OCI-LY1 (cell line): ENCODE data around the gene EXOC6.

Experiments
- H2AFZ ChIP-seq: fragments of 200-600 bp; sonication (generic), shearing (Covaris generic); 2 replicates; pipeline ENCODE4 v1.6.0; 2014; ENCODE audit warnings: antibody characterized with exemption, mild to moderate bottlenecking, low read length
- H3F3A ChIP-seq: fragments of 200-600 bp; sonication (generic), shearing (Covaris generic); 2 replicates; pipeline ENCODE4 v1.6.0; 2014; ENCODE audit warnings: mild to moderate bottlenecking, antibody characterized with exemption, low read length, moderate library complexity; ENCODE audit not compliant: insufficient read depth
- H3K27ac ChIP-seq: fragments of 200-600 bp; sonication (generic); 2 replicates; pipeline ENCODE4 v1.5.1; 2014; ENCODE audit warnings: low read length, mixed run types, mild to moderate bottlenecking, low read depth; ENCODE audit not compliant: poor library complexity, severe bottlenecking
- H3K27me3 ChIP-seq: fragments of 200-600 bp; sonication (generic); 2 replicates; pipeline ENCODE4 v1.6.0; 2014; ENCODE audit warnings: antibody characterized with exemption, mild to moderate bottlenecking, low read length, moderate library complexity; ENCODE audit not compliant: insufficient read depth
- H3K36me3 ChIP-seq: fragments of 200-600 bp; sonication (generic); 2 replicates; pipeline ENCODE4 v1.6.1; 2014; ENCODE audit warnings: mild to moderate bottlenecking, antibody characterized with exemption, low read length, moderate library complexity, mixed read lengths; ENCODE audit not compliant: insufficient read depth
- H3K4me1 ChIP-seq: fragments of 200-600 bp; sonication (generic); 2 replicates; pipeline ENCODE4 v1.5.1; 2014; ENCODE audit warnings: mild to moderate bottlenecking, low read length, moderate library complexity; ENCODE audit not compliant: insufficient read depth, severe bottlenecking
- H3K4me2 ChIP-seq: fragments of 200-600 bp; sonication (generic), shearing (Covaris generic); 2 replicates; pipeline ENCODE4 v1.6.1; 2014; ENCODE audit warnings: low read length
- H3K4me3 ChIP-seq: fragments of 200-600 bp; sonication (generic); 2 replicates; pipeline ENCODE4 v1.5.1; 2014; ENCODE audit warnings: low read length, low read depth, mild to moderate bottlenecking, mixed read lengths; ENCODE audit not compliant: poor library complexity, severe bottlenecking
- H3K79me2 ChIP-seq: fragments of 200-600 bp; shearing (Covaris generic); 2 replicates; pipeline ENCODE4 v1.6.1; 2016; ENCODE audit warnings: mixed run types, low read length, mixed read lengths; ENCODE audit not compliant: insufficient read depth
- H3K9ac ChIP-seq: fragments of 200-600 bp; sonication (generic), shearing (Covaris generic); 2 replicates; pipeline ENCODE4 v1.6.1; 2014; ENCODE audit warnings: mild to moderate bottlenecking, low read length, mixed read lengths
- H3K9me2 ChIP-seq: fragments of 200-600 bp; sonication (generic), shearing (Covaris generic); 2 replicates; pipeline ENCODE4 v1.6.1; 2014; ENCODE audit warnings: low read depth, mild to moderate bottlenecking, low read length, mixed read lengths
- H3K9me3 ChIP-seq: fragments of 200-600 bp; shearing (Covaris generic); 2 replicates; pipeline ENCODE4 v1.6.1; 2014; ENCODE audit warnings: low read length, mixed read lengths
- H4K20me1 ChIP-seq: fragments of 200-600 bp; sonication (generic), shearing (Covaris generic); 2 replicates; pipeline ENCODE4 v1.6.0; 2016; ENCODE audit warnings: mild to moderate bottlenecking, low read length; ENCODE audit not compliant: insufficient read depth
- EZH2 ChIP-seq: fragments of 200-600 bp; sonication (generic), shearing (Covaris generic); IDR thresholded peaks from 2 replicates; pipeline ENCODE4 v1.8.0; 2017; ENCODE audit warnings: borderline replicate concordance, mixed run types, mild to moderate bottlenecking, antibody characterized with exemption, low read length, moderate library complexity, mixed read lengths
- TF ChIP-seq, protein P1 (sequence below): fragments of 200-600 bp; sonication (generic), shearing (Covaris generic); IDR thresholded peaks from 2 replicates; pipeline ENCODE4 v1.5.1; 2017; ENCODE audit warnings: mild to moderate bottlenecking, antibody characterized with exemption, low read length, moderate library complexity, mixed read lengths

The EXOC6 gene

DNA sequence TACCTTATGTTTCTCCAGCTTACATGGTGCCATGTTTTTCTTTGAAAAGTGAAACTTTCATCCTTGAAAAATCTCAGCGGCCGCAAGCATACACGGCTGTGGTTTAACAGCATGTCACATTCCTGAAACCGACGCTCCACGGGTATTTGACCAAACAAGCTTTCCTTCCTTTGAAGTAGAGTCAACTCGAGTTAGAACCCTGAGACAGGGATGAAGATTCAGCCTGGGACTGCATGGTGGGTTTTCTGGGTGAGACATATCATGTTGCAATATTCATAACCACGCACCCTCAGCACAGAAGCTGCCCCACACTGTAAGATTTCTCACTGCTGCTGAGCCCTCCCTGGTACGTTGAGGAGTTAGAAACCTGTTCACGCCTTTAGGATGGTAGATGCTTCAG is 233.5 kb downstream of the EXOC6 start:
- Histone ChIP-seq H3K4me1 (no peaks in the 10 kb centered on the region), H2AFZ (no peak overlapping the region), H3F3A (no peaks in the 10 kb centered on the region), H3K27me3 (no peaks in the 10 kb centered on the region), H3K36me3 (no peaks in the 10 kb centered on the region), H3K9me2 (no peaks in the 10 kb centered on the region), H3K4me2 (no peak overlapping the region), H4K20me1 (no peaks in the 10 kb centered on the region), H3K9ac (no peak overlapping the region), H3K4me3 (no peak overlapping the region), H3K79me2 (no peaks in the 10 kb centered on the region), H3K27ac (no peak overlapping the region), H3K9me3 (no peaks in the 10 kb centered on the region)
- TF ChIP-seq, protein P1, sequence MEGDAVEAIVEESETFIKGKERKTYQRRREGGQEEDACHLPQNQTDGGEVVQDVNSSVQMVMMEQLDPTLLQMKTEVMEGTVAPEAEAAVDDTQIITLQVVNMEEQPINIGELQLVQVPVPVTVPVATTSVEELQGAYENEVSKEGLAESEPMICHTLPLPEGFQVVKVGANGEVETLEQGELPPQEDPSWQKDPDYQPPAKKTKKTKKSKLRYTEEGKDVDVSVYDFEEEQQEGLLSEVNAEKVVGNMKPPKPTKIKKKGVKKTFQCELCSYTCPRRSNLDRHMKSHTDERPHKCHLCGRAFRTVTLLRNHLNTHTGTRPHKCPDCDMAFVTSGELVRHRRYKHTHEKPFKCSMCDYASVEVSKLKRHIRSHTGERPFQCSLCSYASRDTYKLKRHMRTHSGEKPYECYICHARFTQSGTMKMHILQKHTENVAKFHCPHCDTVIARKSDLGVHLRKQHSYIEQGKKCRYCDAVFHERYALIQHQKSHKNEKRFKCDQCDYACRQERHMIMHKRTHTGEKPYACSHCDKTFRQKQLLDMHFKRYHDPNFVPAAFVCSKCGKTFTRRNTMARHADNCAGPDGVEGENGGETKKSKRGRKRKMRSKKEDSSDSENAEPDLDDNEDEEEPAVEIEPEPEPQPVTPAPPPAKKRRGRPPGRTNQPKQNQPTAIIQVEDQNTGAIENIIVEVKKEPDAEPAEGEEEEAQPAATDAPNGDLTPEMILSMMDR = no peak
- no peak for TF ChIP-seq EZH2

DNA sequence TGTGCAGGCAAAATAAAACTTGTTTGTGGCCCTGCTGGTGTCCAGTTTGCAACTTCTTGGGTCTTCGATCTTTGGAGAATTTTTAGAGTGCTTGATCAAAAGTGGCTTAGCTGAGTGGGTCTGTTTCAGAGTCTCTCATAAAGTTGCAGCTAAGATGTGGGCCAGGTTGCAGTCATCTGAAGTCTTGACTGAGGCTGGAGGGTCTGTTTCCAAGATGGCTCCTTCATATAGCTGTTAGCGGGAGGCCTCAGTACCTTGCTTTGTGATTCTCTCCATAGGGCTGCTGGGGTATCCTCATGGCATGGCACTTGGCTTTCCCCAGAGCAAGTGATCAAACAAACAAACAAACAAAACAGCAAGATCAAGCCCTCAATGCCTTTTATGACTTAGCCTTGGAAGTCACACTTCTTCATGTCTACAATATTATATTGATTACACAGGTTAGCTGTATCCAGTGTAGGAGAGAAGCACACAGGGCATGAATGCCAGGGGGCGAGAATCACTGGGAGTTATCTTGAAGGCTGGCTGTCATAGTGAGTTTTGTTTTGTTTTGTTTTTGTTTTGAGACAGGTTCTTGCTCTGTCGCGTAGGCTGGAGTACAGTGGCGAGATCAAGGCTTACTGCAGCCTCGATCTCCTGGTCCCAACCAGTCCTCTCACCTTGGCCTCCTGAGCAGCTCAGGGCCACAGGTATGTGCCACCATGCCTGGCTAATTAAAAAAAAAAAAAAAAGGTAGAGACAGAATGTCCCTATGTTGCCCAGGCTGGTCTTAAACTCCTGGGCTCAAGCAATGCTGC is 235.6 kb downstream of the EXOC6 start:
- H4K20me1 ChIP-seq = no peaks in the 10 kb centered on the region
- H3K4me1 ChIP-seq = no peaks in the 10 kb centered on the region
- TF ChIP-seq, protein P1 = no peak
- TF ChIP-seq EZH2 = no peak
- H3K4me3 ChIP-seq = no peak overlapping the region
- H3K9ac ChIP-seq = no peak overlapping the region
- no peak overlapping the region for H3K27ac ChIP-seq
- H3K9me2 ChIP-seq = no peaks in the 10 kb centered on the region
- H3F3A ChIP-seq = no peaks in the 10 kb centered on the region
- H3K79me2 ChIP-seq = no peaks in the 10 kb centered on the region
- no peak overlapping the region for H3K4me2 ChIP-seq
- H3K9me3 ChIP-seq = no peaks in the 10 kb centered on the region
- H3K27me3 ChIP-seq = no peaks in the 10 kb centered on the region
- no peaks in the 10 kb centered on the region for H3K36me3 ChIP-seq
- H2AFZ ChIP-seq = no peak overlapping the region

DNA sequence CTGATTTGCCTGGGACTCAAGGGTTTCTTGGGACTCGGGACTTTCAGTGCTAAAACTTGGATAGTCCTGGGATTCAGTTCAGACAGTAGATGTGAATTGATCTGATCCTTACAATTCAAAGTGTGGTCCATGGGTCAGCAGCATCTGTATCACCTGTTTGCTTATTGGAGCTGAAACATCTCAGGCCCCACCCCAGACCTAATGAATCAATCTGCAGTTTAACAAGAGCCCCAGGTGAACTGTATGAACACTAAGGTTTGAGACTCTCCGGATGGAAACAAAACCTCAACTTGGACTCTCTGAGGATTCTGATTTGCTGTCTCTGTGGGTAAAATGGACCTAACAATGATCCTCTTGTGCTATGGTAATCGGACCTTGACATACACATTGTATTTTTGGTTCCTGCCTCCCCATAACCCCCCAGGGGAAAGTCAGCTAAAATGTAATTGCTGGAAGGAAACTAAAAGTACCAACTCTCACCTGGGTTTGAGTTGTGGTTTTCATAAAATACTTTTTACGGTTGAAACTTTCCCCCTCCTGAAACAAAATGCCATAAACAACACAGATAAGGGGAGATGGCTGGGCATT is 237.0 kb downstream of the EXOC6 start:
- Histone ChIP-seq H3K4me1 (no peaks in the 10 kb centered on the region), H3K4me2 (no peak overlapping the region), H3K79me2 (no peaks in the 10 kb centered on the region), H3K27me3 (no peaks in the 10 kb centered on the region), H3F3A (no peaks in the 10 kb centered on the region), H3K36me3 (no peaks in the 10 kb centered on the region), H3K27ac (no peak overlapping the region), H3K9ac (no peak overlapping the region), H3K4me3 (no peak overlapping the region), H2AFZ (no peak overlapping the region), H3K9me2 (no peaks in the 10 kb centered on the region), H3K9me3 (no peaks in the 10 kb centered on the region), H4K20me1 (no peaks in the 10 kb centered on the region)
- no peak for TF ChIP-seq EZH2
- TF ChIP-seq, protein P1 = no peak
